Loucy (cell line): Measurements from ENCODE around the gene PRRT4.

Experiments
- H2AFZ ChIP-seq: fragments of 200-600 bp; sonication (generic); 2 replicates; pipeline ENCODE4 v1.6.0; 2016; ENCODE audit warnings: antibody characterized with exemption, mild to moderate bottlenecking, low read length, moderate library complexity
- H3F3A ChIP-seq: fragments of 200-600 bp; 2 replicates; pipeline ENCODE4 v1.6.0; 2016; ENCODE audit warnings: antibody characterized with exemption, low read depth, mild to moderate bottlenecking
- H3K27me3 ChIP-seq: fragments of 200-600 bp; sonication (generic); 2 replicates; pipeline ENCODE4 v1.6.1; 2014; ENCODE audit warnings: low read length, mild to moderate bottlenecking; ENCODE audit not compliant: insufficient read depth, poor library complexity, severe bottlenecking
- H3K36me3 ChIP-seq: fragments of 200-600 bp; sonication (generic); 2 replicates; pipeline ENCODE4 v1.6.1; 2016; ENCODE audit warnings: low read length; ENCODE audit not compliant: insufficient read depth
- H3K4me1 ChIP-seq: fragments of 200-600 bp; sonication (generic); 2 replicates; pipeline ENCODE4 v1.5.1; 2014; ENCODE audit warnings: low read length, mild to moderate bottlenecking; ENCODE audit not compliant: insufficient read depth, poor library complexity, severe bottlenecking
- H3K4me2 ChIP-seq: fragments of 200-600 bp; sonication (generic); 2 replicates; pipeline ENCODE4 v1.6.0; 2014; ENCODE audit warnings: antibody characterized with exemption, low read length, low read depth, mild to moderate bottlenecking; ENCODE audit not compliant: poor library complexity, severe bottlenecking
- H3K4me3 ChIP-seq: fragments of 200-600 bp; sonication (generic); 2 replicates; pipeline ENCODE4 v1.5.1; 2014; ENCODE audit warnings: low read length, mild to moderate bottlenecking, mixed read lengths; ENCODE audit not compliant: poor library complexity, severe bottlenecking
- H3K79me2 ChIP-seq: fragments of 200-600 bp; sonication (generic); 2 replicates; pipeline ENCODE4 v1.6.1; 2014; ENCODE audit warnings: low read length; ENCODE audit not compliant: insufficient read depth
- H3K9ac ChIP-seq: fragments of 200-600 bp; sonication (generic); 2 replicates; pipeline ENCODE4 v1.6.0; 2014; ENCODE audit warnings: mild to moderate bottlenecking, low read depth, low read length, moderate library complexity; ENCODE audit not compliant: poor library complexity, severe bottlenecking
- H3K9me2 ChIP-seq: fragments of 200-600 bp; sonication (generic); replicated peaks from 2 replicates; pipeline ENCODE4 v1.6.1; 2016; ENCODE audit warnings: low read depth, low read length, mixed read lengths
- H3K9me3 ChIP-seq: fragments of 200-600 bp; sonication (generic); 2 replicates; pipeline ENCODE4 v1.6.1; 2014; ENCODE audit warnings: mild to moderate bottlenecking, antibody characterized with exemption, low read length, low read depth; ENCODE audit not compliant: insufficient read depth
- H4K20me1 ChIP-seq: fragments of 200-600 bp; sonication (generic); 2 replicates; pipeline ENCODE4 v1.6.0; 2014; ENCODE audit warnings: antibody characterized with exemption, low read length, mild to moderate bottlenecking; ENCODE audit not compliant: insufficient read depth, poor library complexity, severe bottlenecking
- EZH2phosphoT487 ChIP-seq: fragments of 200-600 bp; IDR thresholded peaks from 2 replicates; pipeline ENCODE4 v1.6.1; 2018; ENCODE audit warnings: antibody characterized with exemption, mild to moderate bottlenecking, moderate library complexity, borderline replicate concordance
- TF ChIP-seq, protein P1 (sequence below): fragments of 200-600 bp; sonication (generic); conservative IDR thresholded peaks from 2 replicates; pipeline ENCODE4 v1.5.1; 2014; ENCODE audit warnings: mild to moderate bottlenecking, antibody characterized with exemption, low read length

PRRT4 gene

DNA sequence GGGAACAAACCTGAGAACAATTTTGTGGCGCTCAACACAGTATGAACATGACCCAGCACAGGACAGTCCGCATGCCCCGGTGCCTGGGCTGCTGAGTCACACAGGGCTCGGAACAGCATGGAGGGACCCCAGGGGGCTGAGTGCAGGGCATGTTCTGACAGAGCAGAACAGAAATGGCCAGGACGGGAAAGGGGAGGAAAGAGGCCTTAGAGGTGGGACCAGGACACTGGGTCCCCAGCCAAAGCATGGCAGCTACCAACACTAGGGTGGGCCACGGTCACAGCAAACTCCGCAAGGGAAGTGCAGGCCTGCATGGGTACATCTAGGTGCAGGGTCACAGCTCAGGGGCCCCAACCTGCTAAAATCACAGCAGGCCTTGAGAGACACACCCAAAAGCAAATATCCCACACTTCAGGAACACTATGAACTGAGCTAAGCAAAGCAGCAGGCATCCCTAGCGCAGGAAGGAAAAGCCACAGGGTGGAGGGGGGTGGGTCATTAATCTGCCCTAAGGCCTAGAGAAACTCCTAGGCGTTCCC lies 42.7 kb upstream of the PRRT4 start:
- peaks cover 9% of the 10 kb centered on the region; the same call in 1 of the 2 replicates for H3K36me3 ChIP-seq
- no peaks in the 10 kb centered on the region for H3K27me3 ChIP-seq
- peak overlapping the region; percentile 69 for H3K4me2 ChIP-seq
- H3K9me2 ChIP-seq = no peaks in the 10 kb centered on the region
- no peak overlapping the region for H2AFZ ChIP-seq
- H3K9ac ChIP-seq = peak overlapping the region; percentile 79
- H4K20me1 ChIP-seq = peaks cover 14% of the 10 kb centered on the region
- peak overlapping the region; percentile 72 for H3K4me3 ChIP-seq
- peaks cover 39% of the 10 kb centered on the region for H3K4me1 ChIP-seq
- peaks cover 35% of the 10 kb centered on the region for H3K79me2 ChIP-seq
- no peak for TF ChIP-seq EZH2phosphoT487
- TF ChIP-seq, protein P1, sequence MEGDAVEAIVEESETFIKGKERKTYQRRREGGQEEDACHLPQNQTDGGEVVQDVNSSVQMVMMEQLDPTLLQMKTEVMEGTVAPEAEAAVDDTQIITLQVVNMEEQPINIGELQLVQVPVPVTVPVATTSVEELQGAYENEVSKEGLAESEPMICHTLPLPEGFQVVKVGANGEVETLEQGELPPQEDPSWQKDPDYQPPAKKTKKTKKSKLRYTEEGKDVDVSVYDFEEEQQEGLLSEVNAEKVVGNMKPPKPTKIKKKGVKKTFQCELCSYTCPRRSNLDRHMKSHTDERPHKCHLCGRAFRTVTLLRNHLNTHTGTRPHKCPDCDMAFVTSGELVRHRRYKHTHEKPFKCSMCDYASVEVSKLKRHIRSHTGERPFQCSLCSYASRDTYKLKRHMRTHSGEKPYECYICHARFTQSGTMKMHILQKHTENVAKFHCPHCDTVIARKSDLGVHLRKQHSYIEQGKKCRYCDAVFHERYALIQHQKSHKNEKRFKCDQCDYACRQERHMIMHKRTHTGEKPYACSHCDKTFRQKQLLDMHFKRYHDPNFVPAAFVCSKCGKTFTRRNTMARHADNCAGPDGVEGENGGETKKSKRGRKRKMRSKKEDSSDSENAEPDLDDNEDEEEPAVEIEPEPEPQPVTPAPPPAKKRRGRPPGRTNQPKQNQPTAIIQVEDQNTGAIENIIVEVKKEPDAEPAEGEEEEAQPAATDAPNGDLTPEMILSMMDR = no peak
- H3K9me3 ChIP-seq = no peaks in the 10 kb centered on the region
- H3F3A ChIP-seq = peaks cover 6% of the 10 kb centered on the region; the same call in 1 of the 2 replicates

DNA sequence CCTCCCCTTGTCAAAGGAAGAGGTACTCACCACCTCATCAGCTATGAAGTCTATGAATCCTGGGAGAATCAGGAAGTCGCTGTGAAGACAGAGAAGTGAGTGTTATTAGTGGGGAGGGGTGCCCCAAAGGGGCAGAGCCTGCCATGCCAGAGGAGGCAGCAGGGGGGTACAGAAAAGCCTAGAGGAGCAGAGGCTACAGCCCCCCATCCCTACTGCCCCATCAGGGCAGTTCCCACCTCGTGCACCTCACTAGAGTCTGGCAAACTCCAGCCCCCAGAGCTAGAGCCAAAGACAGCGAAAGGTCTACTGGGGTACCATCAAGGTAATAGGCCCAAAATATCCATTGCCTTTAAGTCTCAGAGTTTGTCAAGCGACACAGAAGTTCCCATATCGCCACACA lies 42.2 kb upstream of the PRRT4 start:
- no peaks in the 10 kb centered on the region for H3K9me2 ChIP-seq
- TF ChIP-seq, protein P1 = no peak
- no peak for TF ChIP-seq EZH2phosphoT487
- H3F3A ChIP-seq = peaks cover 6% of the 10 kb centered on the region; the same call in 1 of the 2 replicates
- peak overlapping the region; percentile 79 for H3K9ac ChIP-seq
- peak overlapping the region; percentile 69 for H3K4me2 ChIP-seq
- H3K4me1 ChIP-seq = peaks cover 34% of the 10 kb centered on the region
- peaks cover 9% of the 10 kb centered on the region; the same call in 1 of the 2 replicates for H3K36me3 ChIP-seq
- H3K27me3 ChIP-seq = no peaks in the 10 kb centered on the region
- peak overlapping the region; percentile 72 for H3K4me3 ChIP-seq
- no peak overlapping the region for H2AFZ ChIP-seq
- peaks cover 14% of the 10 kb centered on the region for H4K20me1 ChIP-seq
- peaks cover 35% of the 10 kb centered on the region for H3K79me2 ChIP-seq
- no peaks in the 10 kb centered on the region for H3K9me3 ChIP-seq

DNA sequence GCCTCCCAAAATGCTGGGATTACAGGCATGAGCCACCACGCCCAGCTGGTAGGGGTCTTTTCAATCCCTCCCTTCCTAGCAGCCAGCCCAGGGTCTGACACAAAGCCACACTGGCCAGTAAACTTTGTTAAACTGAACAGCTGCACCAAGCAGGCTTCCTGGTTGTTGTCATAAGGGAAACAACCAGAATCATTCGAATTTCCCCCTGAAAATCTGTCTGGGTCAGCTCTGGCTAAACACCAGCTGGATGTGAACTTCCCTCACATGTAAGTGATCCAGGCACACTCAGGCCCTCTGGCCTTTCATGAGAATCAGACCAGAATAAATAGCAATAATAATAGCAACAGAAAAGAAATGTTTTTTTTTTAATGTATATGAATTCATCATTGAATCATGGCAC lies 40.9 kb upstream of the PRRT4 start:
- Histone ChIP-seq H3K9me3 (no peaks in the 10 kb centered on the region), H3K9ac (peak overlapping the region; percentile 79), H3K4me2 (peak overlapping the region; percentile 69), H4K20me1 (peaks cover 14% of the 10 kb centered on the region), H3K36me3 (peaks cover 20% of the 10 kb centered on the region; the same call in 1 of the 2 replicates), H3K27me3 (no peaks in the 10 kb centered on the region), H3K4me3 (no peak overlapping the region), H3K9me2 (no peaks in the 10 kb centered on the region), H2AFZ (no peak overlapping the region), H3F3A (peaks cover 6% of the 10 kb centered on the region; the same call in 1 of the 2 replicates), H3K79me2 (peaks cover 35% of the 10 kb centered on the region), H3K4me1 (peaks cover 28% of the 10 kb centered on the region)
- TF ChIP-seq, protein P1 = no peak
- no peak for TF ChIP-seq EZH2phosphoT487
